GM20000 (cell line): ENCODE data around the gene TRPV6.

ENCODE experiments used
- DNase-seq: peaks from one replicate; pipeline ENCODE4 v3.0.0; 2012; ENCODE audit warnings: low spot score
- CTCF ChIP-seq: IDR thresholded peaks from 2 replicates; pipeline ENCODE4 v1.5.1; 2012; ENCODE audit warnings: mild to moderate bottlenecking, control low read depth; ENCODE audit errors: extremely low read depth, missing control alignments

TRPV6 gene

GRCh38 chr7:142863891-142864685 lies 21.5 kb downstream of the TRPV6 start:
- no peak for DNase-seq
- no peak for TF ChIP-seq CTCF

DNA sequence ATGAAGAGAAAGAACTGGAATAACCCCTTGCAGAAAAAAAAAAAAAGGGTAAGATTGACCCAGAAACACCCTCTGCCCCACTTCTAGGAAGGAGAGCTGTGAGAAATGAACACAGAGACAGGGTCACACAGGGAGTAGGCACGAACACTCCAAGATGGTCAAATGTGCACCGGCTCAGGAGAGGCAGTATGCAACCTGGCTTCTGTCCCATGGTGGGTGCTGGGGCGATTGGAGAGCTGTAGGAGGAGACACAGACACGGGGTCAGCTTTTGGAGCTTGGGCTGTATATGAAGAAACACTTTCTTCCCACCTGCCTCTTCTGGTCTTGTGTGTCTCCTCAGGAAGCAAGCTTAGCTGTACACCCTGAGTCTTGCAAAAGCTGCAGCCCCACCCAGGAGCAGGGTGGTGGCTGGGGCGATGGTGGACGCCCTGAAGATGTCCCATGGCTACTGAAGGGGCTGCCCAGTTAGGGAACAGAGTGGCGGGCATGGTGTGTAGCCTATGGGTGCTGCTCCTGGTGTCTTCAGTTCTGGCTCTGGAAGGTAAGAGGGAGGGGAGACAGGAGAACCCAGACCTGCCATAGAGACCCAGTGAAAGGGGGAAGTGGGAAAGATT lies 22.7 kb downstream of the TRPV6 start:
- DNase-seq, result no peak
- no peak for TF ChIP-seq CTCF

- no peak for TF ChIP-seq CTCF
Measured at GRCh38 chr7:142862351-142862750, 23.2 kb downstream of the TRPV6 start.

GRCh38 chr7:142860968-142861367 lies 24.6 kb downstream of the TRPV6 start:
- peak; percentile 2 for DNase-seq
- no peak for TF ChIP-seq CTCF

More at GRCh38 chr7:142862351-142862750, 23.2 kb downstream of the TRPV6 start:
- DNase-seq, result no peak

- peak; percentile 1 for DNase-seq
- TF ChIP-seq CTCF, result no peak
Measured at GRCh38 chr7:142859829-142860228, 25.7 kb downstream of the TRPV6 start.

DNA sequence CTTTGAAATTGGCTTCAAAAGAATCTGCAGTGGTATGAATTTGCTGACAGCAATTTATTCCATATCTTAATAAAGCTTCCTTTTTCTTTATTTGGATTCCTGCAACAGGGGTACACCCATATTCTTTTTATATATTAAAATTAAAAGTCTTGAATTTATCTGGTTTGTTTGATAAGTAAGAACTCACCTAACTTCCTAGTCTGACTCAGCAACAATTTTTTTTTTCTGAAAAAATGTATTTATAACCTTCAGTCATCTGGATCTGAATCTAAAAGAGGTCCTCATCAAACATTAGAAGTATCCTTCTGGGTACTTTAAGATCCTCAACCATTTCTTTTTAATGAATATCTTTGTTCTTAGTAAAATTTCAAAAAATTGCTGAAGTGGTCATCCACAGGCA lies 26.1 kb downstream of the TRPV6 start:
- no peak for TF ChIP-seq CTCF
- no peak for DNase-seq

GRCh38 chr7:142857625-142858024 lies 27.9 kb downstream of the TRPV6 start:
- no peak for TF ChIP-seq CTCF
- no peak for DNase-seq
